ENCODE data around the gene ZNF579.

The ZNF579 gene

DNA sequence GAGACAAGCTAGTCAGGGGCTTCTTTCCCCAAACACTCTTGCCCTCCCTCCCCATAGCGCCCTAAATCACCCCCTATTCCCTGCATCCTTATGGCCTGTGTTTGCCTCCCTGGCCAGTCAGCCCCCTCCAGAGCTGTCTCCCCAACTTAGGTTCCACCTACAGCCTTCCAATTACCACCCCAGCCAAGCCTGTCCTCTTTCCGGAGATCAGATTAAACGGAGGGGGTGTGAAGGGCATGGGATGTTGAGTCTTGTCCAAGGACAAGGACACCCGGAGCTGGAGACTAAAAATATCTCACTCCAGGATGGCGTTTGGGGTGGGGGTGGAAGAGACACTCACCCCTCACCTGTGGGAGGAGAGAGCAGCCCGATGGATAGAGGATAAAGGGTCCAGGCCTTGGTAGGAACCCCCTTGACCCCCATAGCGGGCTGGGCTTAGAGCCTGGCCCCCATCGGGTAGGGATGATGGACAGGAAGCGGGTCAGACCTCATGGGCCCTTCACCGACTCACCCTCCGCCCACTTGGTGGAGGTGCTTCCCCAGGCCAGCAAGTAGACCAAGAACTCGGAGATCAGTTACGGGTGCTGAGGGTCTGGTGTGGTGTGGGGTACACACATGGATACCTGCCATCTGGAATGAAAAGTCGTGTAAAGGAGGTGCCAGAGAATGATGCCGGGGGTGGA is 30.8 kb upstream of the ZNF579 start:
- DNase-seq, result no peak

DNA sequence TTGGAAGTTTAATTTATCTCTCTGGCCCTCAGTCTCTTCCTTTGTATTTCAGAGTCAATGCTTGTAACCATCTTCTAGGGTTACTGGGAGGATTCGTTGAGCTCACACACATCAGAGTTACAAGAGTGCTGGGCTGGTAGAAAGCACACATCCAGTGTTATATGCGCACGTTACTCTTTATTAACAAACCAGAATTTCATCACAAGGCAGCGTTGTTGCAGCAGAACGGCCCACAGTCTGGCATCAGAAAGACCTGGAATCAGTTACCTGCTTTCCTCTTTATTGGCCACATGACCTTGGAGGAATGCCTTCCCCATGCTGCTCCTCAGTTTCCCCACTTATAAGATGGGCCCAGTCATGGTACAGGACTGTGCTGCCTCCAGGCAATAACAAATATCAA is 28.7 kb upstream of the ZNF579 start:
- no peak for DNase-seq

DNA sequence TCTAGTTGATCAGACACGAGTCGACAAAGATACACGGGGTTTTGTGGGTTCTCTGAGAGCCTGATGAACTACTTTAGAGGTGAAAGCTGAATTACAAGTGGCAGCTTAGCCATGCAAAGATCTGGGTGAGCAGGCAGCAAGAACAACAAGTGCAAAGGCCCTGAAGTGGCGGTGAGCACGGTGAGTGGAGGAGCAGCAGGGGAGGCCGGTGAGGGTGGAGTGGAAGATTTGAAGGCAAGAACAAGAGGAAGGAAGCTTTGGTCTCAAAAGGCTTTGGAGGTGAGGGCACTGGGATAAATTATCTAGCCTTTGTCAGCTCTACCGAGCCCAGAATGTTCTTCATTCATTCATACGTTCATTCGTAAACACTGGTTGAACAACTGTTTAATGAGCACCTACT is 26.2 kb upstream of the ZNF579 start:
- no peak for DNase-seq

DNA sequence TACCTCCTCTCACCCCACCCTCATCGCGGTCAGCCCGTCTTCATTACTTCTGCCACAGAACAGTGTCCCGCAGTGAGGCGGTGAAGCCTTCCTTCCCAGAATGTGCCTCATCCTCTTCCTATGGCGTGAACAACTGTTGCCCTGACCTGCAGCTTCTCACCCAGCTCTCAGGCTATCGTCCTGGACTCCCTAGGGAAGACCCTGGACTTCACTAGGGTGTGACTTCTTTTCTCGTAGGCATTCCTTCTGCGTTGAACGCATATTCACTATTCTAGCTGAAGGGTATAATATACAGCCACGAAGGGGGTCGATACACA is 25.8 kb upstream of the ZNF579 start:
- no peak for DNase-seq

DNA sequence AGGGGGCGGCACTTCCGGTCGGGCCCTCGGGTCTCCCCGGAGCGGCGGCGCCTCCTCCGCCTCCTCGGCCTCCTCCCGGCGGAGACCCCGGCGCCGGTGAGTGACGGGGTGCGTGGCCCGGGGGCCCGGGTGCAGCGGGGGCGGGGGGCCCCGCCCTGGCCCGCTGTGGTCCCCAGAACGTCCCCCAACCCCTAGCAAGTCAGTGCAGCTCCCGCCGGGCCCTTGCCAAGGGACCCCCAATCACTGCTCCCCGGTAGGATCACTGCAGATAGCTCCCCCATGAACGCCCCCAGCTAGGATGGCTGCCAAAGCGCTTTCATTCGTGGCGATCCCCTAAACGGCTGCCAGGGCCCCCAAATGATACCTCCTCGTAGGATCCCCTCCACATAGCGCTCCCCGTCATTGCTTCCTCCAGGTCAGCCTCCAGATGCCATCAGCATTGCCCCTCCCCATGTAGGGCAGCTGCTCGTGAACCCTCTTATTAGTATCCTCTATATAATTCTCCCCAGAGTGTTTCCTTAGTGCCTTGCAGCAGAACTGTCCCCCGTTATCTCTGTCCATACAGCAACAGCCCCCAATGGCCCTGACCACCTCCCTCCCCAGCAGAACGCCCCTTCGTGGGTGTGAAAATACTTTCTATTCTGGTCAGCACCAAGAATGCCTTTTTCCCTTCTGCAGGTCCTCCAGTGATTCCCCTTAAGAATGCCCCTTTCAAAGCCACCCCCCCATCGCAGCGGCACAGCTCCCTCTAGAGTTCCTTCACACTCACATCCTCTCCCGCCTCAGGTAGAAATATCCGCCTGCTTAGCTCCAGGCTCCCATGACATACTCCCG is 25.2 kb upstream of the ZNF579 start, which contains the start of gene ZNF865:
TSS of gene ZNF865 (plus strand) at position 11 of the 834 bp plus-strand sequence. CDS start 7,972 bp downstream, outside the sequence.
- DNase-seq, result peak; percentile 18

DNA sequence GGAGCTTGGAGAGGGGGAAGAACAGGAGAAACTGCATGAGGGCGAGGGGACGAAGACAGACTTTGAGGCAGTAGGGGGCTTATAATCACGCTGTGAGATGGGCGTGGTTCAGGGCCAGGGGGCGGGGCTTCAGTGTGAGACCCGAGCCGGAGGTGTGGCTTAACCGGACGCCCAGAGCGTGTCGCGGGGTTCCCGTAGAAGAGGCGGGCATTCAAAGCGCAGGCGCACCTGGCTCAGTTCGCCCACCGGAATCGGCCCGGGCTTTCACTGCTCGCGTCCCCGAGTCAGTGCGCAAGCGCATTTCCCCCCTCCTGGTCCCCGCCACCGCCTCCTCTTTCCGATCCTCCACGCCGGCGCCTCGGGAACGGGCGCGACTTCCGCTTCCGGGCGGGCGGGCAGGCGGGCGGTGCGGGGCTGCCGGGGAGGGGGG is 24.6 kb upstream of the ZNF579 start:
- peak; percentile 91 for DNase-seq

DNA sequence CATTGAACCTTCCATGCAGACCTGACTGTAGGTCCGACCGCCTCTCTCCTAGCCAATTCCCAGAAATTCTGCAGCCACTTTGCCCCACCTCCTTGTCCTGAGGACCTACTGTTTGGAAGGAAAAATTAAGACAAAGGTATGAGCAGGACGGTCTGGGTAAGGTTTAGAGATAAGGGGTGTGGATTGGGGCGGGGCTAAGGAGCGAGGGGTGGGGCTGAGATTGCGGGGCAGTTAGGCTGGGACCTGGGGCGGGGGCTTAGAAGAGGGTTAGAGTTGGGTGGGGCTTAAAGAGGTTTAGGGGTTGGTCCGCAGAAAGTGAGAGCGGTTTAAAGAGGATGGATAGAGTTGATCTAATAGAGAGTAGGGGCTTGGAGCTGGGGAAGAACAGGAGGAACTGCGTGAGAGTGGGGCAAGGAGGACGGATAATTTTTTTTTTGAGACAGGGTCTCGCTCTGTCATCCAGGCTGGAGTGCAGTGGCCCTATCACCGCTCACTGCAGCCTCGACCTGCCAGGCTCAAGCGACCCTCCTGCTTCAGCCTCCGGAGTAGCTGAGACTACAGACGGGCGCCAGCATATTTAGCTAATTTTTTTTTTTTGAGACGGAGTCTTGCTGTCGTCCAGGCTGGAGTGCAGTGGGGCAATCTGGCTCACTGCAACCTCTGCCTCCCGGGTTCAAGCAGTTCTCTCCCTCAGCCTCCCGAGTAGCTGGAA is 23.1 kb upstream of the ZNF579 start:
- no peak for DNase-seq

DNA sequence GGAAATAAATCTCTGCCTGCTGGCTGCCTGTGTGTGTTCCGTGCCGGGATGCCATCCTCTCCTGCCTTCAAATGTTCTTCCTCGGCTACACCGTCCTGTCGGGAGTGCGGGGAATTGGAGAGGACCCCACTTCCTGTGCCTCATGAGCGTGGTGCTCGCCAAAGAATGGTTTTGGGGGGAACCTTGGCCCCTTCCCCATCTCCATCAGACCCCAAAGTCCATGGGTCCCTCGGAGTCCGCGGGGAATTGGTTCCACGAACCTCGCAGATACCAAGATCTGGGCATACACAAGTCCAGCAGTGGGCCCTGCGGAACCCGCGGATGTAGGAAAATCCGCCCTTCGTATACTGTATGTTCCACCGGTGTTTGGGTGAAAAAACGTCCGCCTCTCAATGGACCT is 22.5 kb upstream of the ZNF579 start:
- DNase-seq, result no peak

DNA sequence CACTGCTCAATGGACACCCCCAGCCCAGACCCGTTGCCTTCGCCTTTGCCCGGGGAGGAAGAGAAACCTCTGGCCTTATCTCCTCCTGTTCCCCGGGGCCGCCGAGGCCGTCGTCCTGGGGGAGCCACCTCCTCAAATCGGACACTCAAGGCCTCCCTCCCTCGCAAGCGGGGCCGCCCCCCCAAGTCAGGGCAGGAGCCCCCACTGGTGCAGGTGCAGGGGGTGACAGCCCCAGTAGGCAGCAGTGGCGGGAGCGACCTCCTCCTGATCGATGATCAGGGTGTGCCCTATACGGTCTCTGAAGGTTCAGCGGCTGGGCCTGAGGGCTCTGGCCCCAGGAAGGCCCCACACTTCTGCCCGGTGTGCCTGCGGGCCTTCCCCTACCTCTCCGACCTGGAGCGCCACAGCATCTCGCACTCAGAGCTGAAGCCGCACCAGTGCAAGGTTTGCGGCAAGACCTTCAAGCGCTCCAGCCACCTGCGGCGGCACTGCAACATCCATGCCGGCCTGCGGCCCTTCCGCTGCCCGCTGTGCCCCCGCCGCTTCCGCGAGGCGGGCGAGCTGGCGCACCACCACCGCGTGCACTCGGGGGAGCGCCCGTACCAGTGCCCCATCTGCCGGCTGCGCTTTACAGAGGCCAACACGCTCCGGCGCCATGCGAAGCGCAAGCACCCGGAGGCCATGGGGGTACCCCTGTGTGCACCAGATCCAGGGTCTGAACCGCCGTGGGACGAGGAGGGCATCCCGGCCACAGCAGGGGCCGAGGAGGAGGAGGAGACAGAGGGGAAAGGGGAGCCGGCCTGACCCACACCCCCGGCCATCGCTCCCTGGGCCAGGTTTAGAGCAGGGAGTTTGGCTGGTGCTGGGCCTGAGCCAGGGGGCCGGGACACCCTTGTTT is 21.7 kb upstream of the ZNF579 start:
- no peak for DNase-seq

DNA sequence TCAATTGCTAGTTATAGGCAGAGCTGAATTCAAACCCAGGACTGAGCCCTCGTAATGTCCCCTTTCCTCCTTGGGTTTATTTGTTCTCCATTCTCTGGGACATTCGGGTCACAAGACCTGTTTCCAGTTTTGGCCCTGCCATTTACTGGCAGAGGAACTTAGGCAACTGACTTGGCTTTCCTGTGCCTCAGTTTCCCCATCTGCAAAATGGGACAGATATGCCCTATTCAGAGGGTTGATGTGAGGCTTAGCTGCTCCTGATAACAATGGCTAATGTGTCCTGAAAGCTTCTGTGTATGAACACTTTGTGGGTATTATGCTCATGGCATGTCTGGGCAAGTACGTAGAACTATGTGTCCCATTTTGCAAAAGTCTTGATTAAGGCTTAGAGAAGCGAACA is 20.4 kb upstream of the ZNF579 start:
- no peak for DNase-seq

DNA sequence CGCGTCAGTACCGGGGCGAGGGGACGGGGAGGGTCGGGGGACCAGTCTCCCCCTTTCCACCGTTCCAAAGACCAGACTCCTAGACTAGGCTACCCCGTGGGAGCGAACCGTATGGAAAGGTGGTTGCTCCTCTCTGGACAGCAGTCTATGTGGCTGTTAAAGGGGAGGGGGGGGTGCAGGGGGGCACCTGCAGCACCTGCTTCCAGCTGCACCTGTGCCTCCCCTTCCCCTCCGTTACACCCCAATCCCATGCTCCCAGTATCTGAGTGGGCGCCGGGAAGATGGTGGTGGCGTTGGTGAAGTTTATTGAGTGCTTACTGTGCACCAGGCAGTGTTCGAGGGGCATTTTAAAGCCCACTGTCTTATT is 20.0 kb upstream of the ZNF579 start:
- DNase-seq, result no peak

DNA sequence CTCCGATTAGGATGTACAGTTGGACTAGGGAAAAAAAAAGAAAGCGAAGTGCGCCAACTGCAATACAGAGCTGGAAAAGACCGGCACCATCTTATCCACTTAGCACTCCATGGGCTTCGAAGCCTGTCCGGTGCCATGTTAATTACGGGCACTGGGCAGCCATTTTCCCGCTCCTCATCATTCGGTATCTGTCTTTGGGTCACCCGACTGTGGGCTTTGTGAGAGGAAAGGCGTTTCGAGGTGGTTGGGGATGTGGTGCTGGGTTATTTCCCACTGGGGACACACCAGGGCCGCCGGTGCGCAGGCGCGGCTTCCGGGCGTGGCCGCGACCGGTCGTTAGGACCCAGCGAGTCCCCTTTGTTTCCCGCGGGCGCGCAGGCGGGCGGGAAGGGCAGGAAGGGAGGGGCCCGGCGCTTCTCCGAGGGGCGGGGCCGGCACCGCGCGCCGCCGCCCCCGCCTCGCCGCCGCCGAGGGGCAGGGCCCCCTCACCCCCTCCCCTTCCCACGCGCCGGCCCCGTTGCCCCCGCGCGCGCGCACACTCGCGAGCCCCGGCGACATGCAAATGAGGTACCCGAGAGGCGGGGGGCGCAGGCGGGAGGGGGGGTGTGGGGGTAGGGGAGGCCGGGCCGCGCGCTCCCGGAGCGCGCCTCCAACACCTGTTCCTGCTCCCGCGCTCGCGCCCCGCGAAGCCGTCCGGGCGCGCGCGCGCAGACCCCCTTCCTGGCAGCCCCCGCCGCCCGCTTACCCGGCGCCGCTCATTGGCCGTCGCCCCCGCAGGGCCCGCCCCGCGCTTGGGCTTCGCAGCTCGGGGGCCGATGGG is 19.4 kb upstream of the ZNF579 start, which contains the start of gene ZNF524:
TSS of gene ZNF524 (plus strand) at position 447 of the 820 bp plus-strand sequence. CDS start 1,825 bp downstream, outside the sequence.
- DNase-seq, result peak; percentile 95

DNA sequence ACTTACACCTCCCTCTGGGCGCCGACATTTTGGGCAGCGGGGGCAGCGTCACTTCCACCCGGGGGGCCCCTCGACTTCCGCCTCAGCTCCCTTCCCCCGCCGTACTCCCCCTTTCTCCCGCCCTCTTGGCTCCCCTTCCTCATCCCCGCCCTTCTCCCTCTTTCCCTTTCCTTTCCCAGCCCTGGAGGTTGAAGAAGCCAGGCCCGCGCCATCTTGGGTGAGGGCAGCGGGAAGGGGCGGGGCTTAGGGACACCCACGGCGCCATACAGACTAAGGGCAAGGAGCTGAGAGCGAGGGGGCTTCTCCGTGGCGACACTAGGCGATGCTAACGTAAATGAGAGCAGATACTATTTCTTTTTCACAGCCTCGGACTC is 18.8 kb upstream of the ZNF579 start, which contains the start of gene FIZ1:
TSS of gene FIZ1 (minus strand) at position 50 of the 374 bp plus-strand sequence. CDS start 1,652 bp downstream, outside the sequence.
- peak; percentile 96 for DNase-seq

DNA sequence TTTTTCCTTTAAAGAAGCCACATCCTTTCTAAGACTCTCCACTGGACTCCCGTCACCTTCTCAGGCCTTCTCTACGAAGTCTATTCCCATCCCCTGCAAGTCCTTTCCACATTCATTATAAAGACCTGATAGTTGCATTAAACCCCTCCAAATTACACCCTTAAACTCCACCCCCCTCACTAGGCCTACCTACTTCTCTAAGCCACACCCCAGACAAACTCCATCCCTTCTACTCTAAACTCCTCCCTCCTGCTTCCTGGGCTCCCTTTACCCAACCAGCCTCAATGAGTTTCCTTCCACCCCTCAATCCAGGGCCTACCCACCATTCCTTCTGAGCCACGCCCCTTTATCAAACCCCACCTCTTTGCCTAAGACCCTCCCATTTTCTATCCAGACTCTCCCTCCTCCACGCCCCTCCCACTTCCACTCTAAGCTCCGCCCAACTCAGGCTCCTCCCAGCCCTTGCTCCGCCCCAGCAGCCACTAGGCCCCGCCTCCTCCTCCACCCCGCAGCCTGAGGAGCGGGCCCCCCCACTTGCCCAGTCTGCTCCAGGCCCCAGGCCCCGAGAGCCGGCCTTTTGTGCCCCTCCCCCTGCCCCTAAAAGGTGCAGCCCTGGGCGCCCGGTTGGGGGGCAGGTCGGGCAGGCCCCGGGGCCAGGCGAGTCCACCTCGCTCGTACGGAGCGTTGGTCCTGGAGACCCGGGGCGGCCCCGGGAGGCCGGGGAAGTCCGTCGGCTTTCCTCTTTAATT is 18.2 kb upstream of the ZNF579 start:
- DNase-seq, result peak; percentile 94

DNA sequence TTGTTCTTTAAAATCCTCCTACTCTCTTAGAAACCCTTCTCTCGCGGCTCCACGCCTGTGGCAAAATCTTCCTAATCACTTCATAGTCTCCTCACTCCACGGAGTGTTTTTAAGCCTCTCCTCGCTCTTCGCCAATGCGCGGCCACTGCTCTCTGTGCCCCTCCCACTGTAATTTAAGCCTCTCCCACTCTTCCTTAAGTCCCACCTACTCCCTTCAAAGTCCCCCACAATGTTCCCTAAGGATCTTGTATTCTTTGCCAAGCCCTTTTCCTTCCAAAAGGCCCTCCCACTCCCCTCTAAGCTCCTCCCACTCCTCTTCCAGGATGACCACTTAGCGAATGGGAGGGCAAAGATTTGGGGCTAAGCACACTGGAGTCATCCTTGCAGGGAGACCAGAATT is 17.4 kb upstream of the ZNF579 start:
- no peak for DNase-seq

DNA sequence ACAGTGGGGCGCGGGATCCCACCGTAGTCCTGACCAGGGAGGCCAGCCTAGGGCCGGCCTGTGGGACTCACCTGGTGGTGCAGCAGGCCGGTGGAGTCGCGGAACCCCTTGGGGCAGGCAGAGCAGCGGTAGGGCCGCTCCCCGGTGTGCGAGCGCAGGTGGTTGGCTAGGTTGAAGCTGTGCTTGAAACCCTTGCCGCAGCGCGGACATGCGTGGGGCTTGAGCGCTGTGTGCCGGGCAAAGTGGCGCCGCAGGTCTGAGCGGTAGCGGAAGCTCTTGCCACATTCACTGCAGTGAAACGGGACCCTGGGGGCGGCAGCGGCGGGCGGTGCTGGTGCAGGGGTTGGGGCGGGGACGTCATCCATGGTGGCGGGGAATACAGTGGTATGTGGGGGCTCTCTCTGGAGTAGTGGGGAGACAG is 16.9 kb upstream of the ZNF579 start:
- DNase-seq, result no peak

DNA sequence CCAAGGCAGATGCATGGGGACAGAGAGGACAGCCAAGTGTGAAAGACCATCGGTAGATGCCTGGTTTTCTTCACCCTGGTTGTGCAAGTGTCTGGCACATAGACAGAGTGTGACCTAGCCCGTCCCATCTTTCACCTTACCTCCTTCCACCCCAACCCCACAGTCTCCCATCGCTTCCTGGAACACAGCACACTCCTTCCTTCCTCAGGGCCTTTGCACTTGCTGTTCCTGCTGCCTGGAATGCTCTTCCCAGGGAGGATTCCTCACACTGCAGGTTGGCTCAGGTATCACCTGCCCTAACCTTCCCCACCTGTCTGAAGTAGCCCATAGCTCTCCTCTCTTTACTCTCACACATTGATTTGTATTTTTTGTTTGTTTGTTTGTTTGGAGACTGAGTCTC is 15.7 kb upstream of the ZNF579 start:
- DNase-seq, result no peak

DNA sequence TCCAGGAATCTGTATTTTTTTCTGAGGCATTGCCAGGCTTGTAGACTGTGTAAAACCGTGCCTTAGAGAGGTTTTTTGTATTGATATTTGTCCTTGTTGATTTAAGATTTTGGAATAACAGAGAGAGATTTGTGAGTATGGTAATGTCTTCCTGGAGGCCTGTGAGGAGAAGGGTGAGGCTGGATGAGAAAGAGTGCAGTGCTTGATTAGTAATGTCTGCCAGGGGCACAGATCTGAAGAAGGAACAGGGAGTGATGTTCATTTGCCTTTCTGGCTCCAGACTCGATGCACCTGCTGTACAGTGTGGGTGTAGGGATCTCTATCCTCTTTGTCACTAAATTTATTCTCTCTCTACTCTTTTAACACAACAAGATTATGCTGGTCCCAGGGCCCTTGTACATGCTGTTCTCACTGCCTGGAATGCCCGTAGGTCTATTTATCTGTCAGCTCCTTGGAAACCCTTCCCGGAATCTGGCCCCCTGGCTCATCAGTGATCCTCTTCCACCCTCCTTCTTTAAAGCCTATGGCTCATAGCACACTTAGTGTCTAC is 14.4 kb upstream of the ZNF579 start:
- no peak for DNase-seq

DNA sequence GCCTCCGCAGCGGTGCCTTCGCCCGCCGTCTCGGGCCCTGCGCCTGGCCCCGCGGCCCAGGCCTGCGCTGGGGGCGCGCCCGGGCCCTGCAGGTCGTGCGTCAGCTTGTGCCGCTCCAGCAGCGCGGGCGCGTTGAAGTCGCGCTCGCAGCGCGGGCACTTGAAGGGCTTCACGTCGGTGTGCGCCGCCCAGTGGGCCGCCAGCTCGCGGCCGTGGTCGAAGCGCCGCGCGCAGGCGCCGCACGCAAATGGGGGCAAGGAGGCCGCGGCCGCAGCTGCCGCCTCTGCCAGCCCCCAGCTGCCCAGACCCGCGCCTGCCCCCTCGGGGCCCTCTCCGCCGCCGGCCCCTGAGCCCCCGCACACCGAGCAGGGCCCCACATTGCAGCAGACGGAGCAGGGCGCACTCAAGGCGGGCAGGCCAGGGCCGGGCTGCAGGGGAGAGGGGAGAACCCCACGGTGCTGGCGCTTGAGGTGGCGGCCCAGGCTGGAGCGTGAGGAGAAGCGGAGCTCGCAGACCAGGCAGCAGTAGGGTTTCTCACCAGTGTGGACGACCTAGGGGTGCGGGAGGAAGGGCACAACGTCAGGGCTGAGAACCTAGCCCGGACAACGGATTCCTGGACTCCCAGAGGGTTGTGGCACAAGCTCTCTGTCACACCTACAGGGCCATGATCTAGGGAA is 12.6 kb upstream of the ZNF579 start:
- DNase-seq, result no peak
